ENCODE measurements around the gene RASA4. TPM values are rescaled to one million over a fixed set of nuclear protein-coding genes. Genes with fewer than 3 reads are reported as not detected.
"Not testable (repeated sequence)": the region's sequence is repeated elsewhere in the genome, so short reads cannot be mapped to it uniquely, and the experiment has no call there.

Gene RASA4
- 1.5 and 3.7 TPM in 2 replicates for total RNA-seq (2012; rRNA removed)

- Histone ChIP-seq H3K4me2 (ENCODE audit: low read length) (peak within 1 kb of the TSS; percentile 49), H3K4me3 (ENCODE audit: low read length) (peak within 1 kb of the TSS; percentile 55)
- H3K27me3 ChIP-seq (ENCODE audit: control insufficient read depth, insufficient read depth, low read length); H3K4me1 ChIP-seq (ENCODE audit: control insufficient read depth, insufficient read depth, low read length); H3K36me3 ChIP-seq (ENCODE audit: insufficient read depth, low read length); H3K9ac ChIP-seq (ENCODE audit: low read depth, low read length); H3K9me3 ChIP-seq (replicated peaks; ENCODE audit: low read length): not testable (repeated sequence)
Measured at GRCh38 chr7:102616507-102617125, at the start of gene RASA4. RASA4 (minus strand) TSS chr7:102616756; CDS start chr7:102616689, 67 bp downstream.

GRCh38 chr7:102664765-102665164 lies 48.2 kb upstream of the RASA4 start:
- H3K36me3 ChIP-seq (ENCODE audit: insufficient read depth, low read length); H3K4me3 ChIP-seq (ENCODE audit: low read length); H3K27me3 ChIP-seq (ENCODE audit: control insufficient read depth, insufficient read depth, low read length); H3K4me2 ChIP-seq (ENCODE audit: low read length); H3K9ac ChIP-seq (ENCODE audit: low read depth, low read length); H3K9me3 ChIP-seq (replicated peaks; ENCODE audit: low read length); H3K4me1 ChIP-seq (ENCODE audit: control insufficient read depth, insufficient read depth, low read length): not testable (repeated sequence)

GRCh38 chr7:102649924-102650323 lies 33.4 kb upstream of the RASA4 start, which contains the start of gene SPDYE2B:
SPDYE2B (plus strand) TSS chr7:102650319; CDS start chr7:102652349, 2,030 bp downstream.
- H3K4me3 ChIP-seq (ENCODE audit: low read length), result not testable (repeated sequence)

GRCh38 chr7:102647813-102648212 lies 31.3 kb upstream of the RASA4 start:
- H3K9me3 ChIP-seq (replicated peaks; ENCODE audit: low read length); H3K4me3 ChIP-seq (ENCODE audit: low read length): not testable (repeated sequence)

More at GRCh38 chr7:102649924-102650323, 33.4 kb upstream of the RASA4 start, which contains the start of gene SPDYE2B:
- not testable (repeated sequence) for H3K4me1 ChIP-seq (ENCODE audit: control insufficient read depth, insufficient read depth, low read length); H3K9me3 ChIP-seq (replicated peaks; ENCODE audit: low read length); H3K27me3 ChIP-seq (ENCODE audit: control insufficient read depth, insufficient read depth, low read length); H3K9ac ChIP-seq (ENCODE audit: low read depth, low read length); H3K36me3 ChIP-seq (ENCODE audit: insufficient read depth, low read length); H3K4me2 ChIP-seq (ENCODE audit: low read length)

GRCh38 chr7:102643404-102643803 lies 26.8 kb upstream of the RASA4 start:
- H3K4me1 ChIP-seq (ENCODE audit: control insufficient read depth, insufficient read depth, low read length); H3K9ac ChIP-seq (ENCODE audit: low read depth, low read length); H3K27me3 ChIP-seq (ENCODE audit: control insufficient read depth, insufficient read depth, low read length); H3K4me3 ChIP-seq (ENCODE audit: low read length); H3K36me3 ChIP-seq (ENCODE audit: insufficient read depth, low read length); H3K4me2 ChIP-seq (ENCODE audit: low read length); H3K9me3 ChIP-seq (replicated peaks; ENCODE audit: low read length): not testable (repeated sequence)

More at GRCh38 chr7:102647813-102648212, 31.3 kb upstream of the RASA4 start:
- H3K36me3 ChIP-seq (ENCODE audit: insufficient read depth, low read length); H3K27me3 ChIP-seq (ENCODE audit: control insufficient read depth, insufficient read depth, low read length); H3K4me1 ChIP-seq (ENCODE audit: control insufficient read depth, insufficient read depth, low read length); H3K9ac ChIP-seq (ENCODE audit: low read depth, low read length); H3K4me2 ChIP-seq (ENCODE audit: low read length): not testable (repeated sequence)

- H3K4me1 ChIP-seq (ENCODE audit: control insufficient read depth, insufficient read depth, low read length); H3K4me3 ChIP-seq (ENCODE audit: low read length); H3K4me2 ChIP-seq (ENCODE audit: low read length); H3K9ac ChIP-seq (ENCODE audit: low read depth, low read length); H3K36me3 ChIP-seq (ENCODE audit: insufficient read depth, low read length); H3K27me3 ChIP-seq (ENCODE audit: control insufficient read depth, insufficient read depth, low read length); H3K9me3 ChIP-seq (replicated peaks; ENCODE audit: low read length): not testable (repeated sequence)
Measured at GRCh38 chr7:102642691-102643090, 26.1 kb upstream of the RASA4 start, which contains the start of gene UPK3BL1. UPK3BL1 (minus strand) TSS chr7:102642791; CDS start chr7:102642741, 50 bp downstream.

- not testable (repeated sequence) for H3K4me2 ChIP-seq (ENCODE audit: low read length); H3K9me3 ChIP-seq (replicated peaks; ENCODE audit: low read length); H3K4me3 ChIP-seq (ENCODE audit: low read length); H3K36me3 ChIP-seq (ENCODE audit: insufficient read depth, low read length); H3K9ac ChIP-seq (ENCODE audit: low read depth, low read length); H3K27me3 ChIP-seq (ENCODE audit: control insufficient read depth, insufficient read depth, low read length); H3K4me1 ChIP-seq (ENCODE audit: control insufficient read depth, insufficient read depth, low read length)
Measured at GRCh38 chr7:102638848-102639247, 22.3 kb upstream of the RASA4 start.

GRCh38 chr7:102636956-102637355 lies 20.4 kb upstream of the RASA4 start:
- H3K27me3 ChIP-seq (ENCODE audit: control insufficient read depth, insufficient read depth, low read length); H3K36me3 ChIP-seq (ENCODE audit: insufficient read depth, low read length); H3K4me2 ChIP-seq (ENCODE audit: low read length); H3K9me3 ChIP-seq (replicated peaks; ENCODE audit: low read length); H3K4me3 ChIP-seq (ENCODE audit: low read length); H3K4me1 ChIP-seq (ENCODE audit: control insufficient read depth, insufficient read depth, low read length); H3K9ac ChIP-seq (ENCODE audit: low read depth, low read length): not testable (repeated sequence)

- not testable (repeated sequence) for H3K4me2 ChIP-seq (ENCODE audit: low read length); H3K4me1 ChIP-seq (ENCODE audit: control insufficient read depth, insufficient read depth, low read length); H3K9me3 ChIP-seq (replicated peaks; ENCODE audit: low read length); H3K27me3 ChIP-seq (ENCODE audit: control insufficient read depth, insufficient read depth, low read length); H3K9ac ChIP-seq (ENCODE audit: low read depth, low read length); H3K36me3 ChIP-seq (ENCODE audit: insufficient read depth, low read length); H3K4me3 ChIP-seq (ENCODE audit: low read length)
Measured at GRCh38 chr7:102635354-102635753, 18.8 kb upstream of the RASA4 start.

GRCh38 chr7:102634299-102634698 lies 17.7 kb upstream of the RASA4 start:
- H3K36me3 ChIP-seq (ENCODE audit: insufficient read depth, low read length); H3K9ac ChIP-seq (ENCODE audit: low read depth, low read length); H3K4me3 ChIP-seq (ENCODE audit: low read length); H3K27me3 ChIP-seq (ENCODE audit: control insufficient read depth, insufficient read depth, low read length); H3K4me1 ChIP-seq (ENCODE audit: control insufficient read depth, insufficient read depth, low read length); H3K4me2 ChIP-seq (ENCODE audit: low read length); H3K9me3 ChIP-seq (replicated peaks; ENCODE audit: low read length): not testable (repeated sequence)

GRCh38 chr7:102630622-102631021 lies 14.1 kb upstream of the RASA4 start:
- not testable (repeated sequence) for H3K27me3 ChIP-seq (ENCODE audit: control insufficient read depth, insufficient read depth, low read length); H3K4me1 ChIP-seq (ENCODE audit: control insufficient read depth, insufficient read depth, low read length); H3K9me3 ChIP-seq (replicated peaks; ENCODE audit: low read length); H3K4me3 ChIP-seq (ENCODE audit: low read length); H3K36me3 ChIP-seq (ENCODE audit: insufficient read depth, low read length); H3K9ac ChIP-seq (ENCODE audit: low read depth, low read length); H3K4me2 ChIP-seq (ENCODE audit: low read length)

- not testable (repeated sequence) for H3K9me3 ChIP-seq (replicated peaks; ENCODE audit: low read length); H3K9ac ChIP-seq (ENCODE audit: low read depth, low read length); H3K4me3 ChIP-seq (ENCODE audit: low read length); H3K36me3 ChIP-seq (ENCODE audit: insufficient read depth, low read length); H3K4me2 ChIP-seq (ENCODE audit: low read length); H3K4me1 ChIP-seq (ENCODE audit: control insufficient read depth, insufficient read depth, low read length); H3K27me3 ChIP-seq (ENCODE audit: control insufficient read depth, insufficient read depth, low read length)
Measured at GRCh38 chr7:102627271-102627904, 10.8 kb upstream of the RASA4 start.

Data from skeletal muscle satellite cell (primary cell).